ENCODE data around the gene TRNP1.

- TF ChIP-seq FOXM1 (IDR thresholded peaks at IDR 0.05; ENCODE audit: borderline replicate concordance, low read depth) (no peak), TAF1 (IDR thresholded peaks at IDR 0.05; ENCODE audit: low read depth) (0 out of 2 replicates have a peak, but pooled peaks have one; percentile 43), MAX (IDR thresholded peaks at IDR 0.05) (peak; percentile 96)
Observed at GRCh38 chr1:27031235-27032118, 38.0 kb downstream of the TRNP1 start.

Measured in Ishikawa (cell line).